K562 (cell line): Measurements from ENCODE around the gene HSF2. TPM values are rescaled to one million over a fixed set of nuclear protein-coding genes. Genes with fewer than 3 reads are reported as not detected.

Experiments
- ATAC-seq: fragments of 200-7000 bp; cut with Tn5 transposase; 3 replicates; pipeline ENCODE4 v1.9.1; 2020; ENCODE audit warnings: moderate library complexity
- BruUV-seq: library from RNA; stranded (reverse); fragments of 400-500 nt; replicated peaks from 2 replicates; lab custom pipeline; 2021; lab: Mats Ljungman, UMichigan
- CTCF ChIA-PET: fragments of 300-600 bp; formaldehyde crosslinking; extraction: SDS; loops from one replicate; lab custom pipeline; 2021; ENCODE audit warnings: low intra/inter-chr PET ratio; lab: Yijun Ruan, JAX
- POLR2A ChIA-PET: fragments of 300-600, 350-650 bp; sonication (Branson Sonifier 250); formaldehyde crosslinking; extraction: SDS; loops from one replicate; lab custom pipeline; 2021; ENCODE audit warnings: antibody characterized with exemption, inconsistent platforms; lab: Yijun Ruan, JAX
- DNase-seq, 4 experiments: peaks; one replicate each; pipeline versions ENCODE4 v3.0.0 to v3.0.0-alpha.2; 2011 to 2018; ENCODE audit warnings: low spot score in 3 of 4, mixed read lengths in 3 of 4; ENCODE audit errors: extremely low read depth in 1 of 4
- FAIRE-seq: peaks from 2 replicates; lab custom pipeline; 2011; peaks lifted over from hg19 to GRCh38; lab: Jason Lieb, UNC
- H2AFZ ChIP-seq: 2 replicates; pipeline ENCODE4 v1.6.0; 2011; ENCODE audit warnings: low read depth, low read length, control low read depth, inconsistent platforms
- H3K27ac ChIP-seq: fragments of 200-600 bp; 3 replicates; pipeline ENCODE4 v1.8.0; 2011; ENCODE audit warnings: low read depth, mild to moderate bottlenecking, control low read depth, inconsistent platforms, low read length, moderate library complexity, mixed read lengths; ENCODE audit errors: extremely low read depth
- H3K27me3 ChIP-seq, 2 experiments: fragments of 300-600 bp in 1 of 2; 2 replicates in 1 of 2; 3 replicates in 1 of 2; pipeline versions ENCODE4 v1.6.0 to v1.8.0; 2011; ENCODE audit warnings: inconsistent platforms in 2 of 2, low read length in 2 of 2, mild to moderate bottlenecking in 1 of 2, mixed read lengths in 1 of 2, moderate library complexity in 1 of 2; ENCODE audit not compliant: control insufficient read depth in 2 of 2, insufficient read depth in 2 of 2
- H3K36me3 ChIP-seq: fragments of 300-600 bp; 3 replicates; pipeline ENCODE4 v1.8.0; 2011; ENCODE audit warnings: mild to moderate bottlenecking, low read length, inconsistent platforms; ENCODE audit not compliant: control insufficient read depth, insufficient read depth
- H3K4me1 ChIP-seq, 2 experiments: fragments of 200-600 bp in 1 of 2; replicated peaks in 1 of 2; 2 replicates in 1 of 2; 3 replicates in 1 of 2; pipeline versions ENCODE4 v1.5.1 to v1.8.0; 2011; ENCODE audit warnings: inconsistent platforms in 2 of 2, low read length in 2 of 2, mild to moderate bottlenecking in 1 of 2, mixed read lengths in 1 of 2, moderate library complexity in 1 of 2; ENCODE audit not compliant: control insufficient read depth in 2 of 2, insufficient read depth in 2 of 2
- H3K4me2 ChIP-seq: 2 replicates; pipeline ENCODE4 v1.6.1; 2011; ENCODE audit warnings: low read length, control low read depth, inconsistent platforms, mixed read lengths; ENCODE audit not compliant: insufficient read depth
- H3K4me3 ChIP-seq: fragments of 200-600 bp; sonication (generic), shearing (Covaris generic); 2 replicates; pipeline ENCODE4 v1.5.1; 2016; ENCODE audit warnings: control low read depth, inconsistent platforms
- H3K79me2 ChIP-seq: fragments of 200-600 bp; 3 replicates; pipeline ENCODE4 v1.8.0; 2011; ENCODE audit warnings: low read length, inconsistent platforms; ENCODE audit not compliant: control insufficient read depth, insufficient read depth
- H3K9ac ChIP-seq, 2 experiments: 2 replicates each; pipeline versions ENCODE4 v1.6.0 to v1.6.1; 2011; ENCODE audit warnings: low read depth in 2 of 2, low read length in 2 of 2, control low read depth in 1 of 2, inconsistent platforms in 1 of 2, mild to moderate bottlenecking in 1 of 2, mixed read lengths in 1 of 2; ENCODE audit not compliant: insufficient read depth in 1 of 2
- H3K9me1 ChIP-seq: one replicate; pipeline ENCODE4 v1.6.0; 2011; ENCODE audit warnings: inconsistent platforms, mild to moderate bottlenecking, low read length, moderate library complexity; ENCODE audit not compliant: control insufficient read depth, insufficient read depth
- H3K9me3 ChIP-seq: replicated peaks from 2 replicates; pipeline ENCODE4 v1.5.1; 2011; ENCODE audit warnings: low read depth, low read length, inconsistent platforms; ENCODE audit not compliant: control insufficient read depth, insufficient read depth
- H4K20me1 ChIP-seq: replicated peaks from 2 replicates; pipeline ENCODE4 v1.6.1; 2011; ENCODE audit warnings: low read length, inconsistent platforms, mixed read lengths; ENCODE audit not compliant: control insufficient read depth, insufficient read depth
- CREB1 ChIP-seq, 2 experiments: sonication (generic) in 1 of 2; formaldehyde crosslinking in 1 of 2; IDR thresholded peaks; 2 replicates each; pipeline versions ENCODE4 v1.6.1 to v1.8.0; 2012 to 2022; ENCODE audit warnings: inconsistent platforms in 1 of 2, mild to moderate bottlenecking in 1 of 2, missing genetic modification reagents in 1 of 2, moderate library complexity in 1 of 2
- NCOA6 ChIP-seq: fragments of 450-650 bp; IDR thresholded peaks from 2 replicates; pipeline ENCODE4 v1.6.1; 2017; ENCODE audit warnings: mild to moderate bottlenecking
- NR2C1 ChIP-seq, 2 experiments: fragments of 450-650 bp; IDR thresholded peaks; 2 replicates each; pipeline ENCODE4 v1.6.1; 2017; ENCODE audit warnings: mild to moderate bottlenecking in 2 of 2, antibody characterized with exemption in 1 of 2, inconsistent platforms in 1 of 2, missing compliant biosample characterization in 1 of 2, missing genetic modification characterization in 1 of 2
- PYGO2 ChIP-seq: fragments of 450-650 bp; IDR thresholded peaks from 2 replicates; pipeline ENCODE4 v1.6.1; 2016; ENCODE audit warnings: mild to moderate bottlenecking, missing genetic modification characterization, moderate library complexity, missing compliant biosample characterization
- SAP30 ChIP-seq: fragments of 200-600 bp; sonication (generic); IDR thresholded peaks from 2 replicates; pipeline ENCODE4 v1.6.1; 2012; ENCODE audit warnings: borderline replicate concordance, low read depth, mild to moderate bottlenecking, moderate library complexity, low read length, control low read depth, inconsistent platforms; ENCODE audit not compliant: insufficient read depth, poor library complexity, severe bottlenecking
- ZNF134 ChIP-seq: fragments of 250-450 bp; sonication (Bioruptor Pico); conservative IDR thresholded peaks from 2 replicates; pipeline ENCODE4 v1.4.0; 2020
- ZNF431 ChIP-seq: sonication (generic); formaldehyde crosslinking; IDR thresholded peaks from 2 replicates; pipeline ENCODE4 v1.8.0; 2022; ENCODE audit warnings: mild to moderate bottlenecking, missing genetic modification reagents
- ZNF518B ChIP-seq: fragments of 250-450 bp; sonication (Bioruptor Pico); IDR thresholded peaks from 2 replicates; pipeline ENCODE4 v1.5.0; 2021; ENCODE audit warnings: mild to moderate bottlenecking, moderate library complexity
- WGBS: fragments of 100-300 bp; shearing (Covaris generic); methylation state at CpG from one replicate; pipeline ENCODE4 v1.1.6; 2016; ENCODE audit warnings: low coverage, mixed read lengths; ENCODE audit not compliant: insufficient coverage; ENCODE audit errors: missing lambda C conversion rate; 5-methylcytosine and 5-hydroxymethylcytosine counted together
- in situ Hi-C: fragments of 300-500 bp; cut with MboI; formaldehyde crosslinking; loops from 4 replicates; pipeline ENCODE4 v1.15.0; 2018; ENCODE audit warnings: inconsistent platforms, mixed read lengths
- intact Hi-C: fragments of 100-400 bp; cut with micrococcal nuclease; formaldehyde crosslinking; loops from 2 replicates; pipeline ENCODE4 v1.14.2; 2022
- polyA plus RNA-seq, 8 experiments: library from polyadenylated mRNA; depleted of rRNA in 4 of 8; stranded (reverse) in 5 of 8; unstranded in 3 of 8; fragments of >200 nt; fragmentation: Nextera tagmentation in 2 of 8; fragmentation: Illumina TruSeq in 1 of 8; extraction: Ambion mirVana in 2 of 8; extraction: Trizol in 1 of 8; gene quantifications; 2 replicates each; pipeline versions ENCODE4 v1.2.1 to v1.2.3, GENCODE V29; 2011 to 2014; ENCODE audit warnings: inconsistent platforms in 1 of 8, missing spikeins in 1 of 8
- total RNA-seq, 7 experiments: library from RNA; depleted of rRNA in 6 of 7; stranded (reverse); fragments of >200 nt in 6 of 7; fragmentation: Illumina TruSeq in 2 of 7; extraction: Trizol in 2 of 7; gene quantifications; 2 replicates each; pipeline versions ENCODE4 v1.2.1 to v1.2.3, GENCODE V29; 2011 to 2021; ENCODE audit warnings: low replicate concordance in 1 of 7

HSF2 gene
- total and polyA plus RNA-seq, 9 of the 15 experiments (the other 6 are each of a cell fraction or from before 2014, with no cell fraction given): 19.1 to 73.1 (median 29.2) TPM

- in situ Hi-C loops (no loop called here), intact Hi-C loops (no loop called here)
- Histone ChIP-seq H3K36me3 (no peaks in the 10 kb centered on the region), H3K27ac (no peak overlapping the region), H3K9ac (no peak overlapping the region), H2AFZ (no peak overlapping the region), H4K20me1 (no peaks in the 10 kb centered on the region), H3K9me3 (no peaks in the 10 kb centered on the region), H3K4me2 (no peak overlapping the region), H3K79me2 (no peaks in the 10 kb centered on the region), H3K4me3 (no peak overlapping the region), H3K9me1 (no peaks in the 10 kb centered on the region), H3K4me1 (no peaks in the 10 kb centered on the region; a peak in 1 of 5 replicates), H3K27me3 (peaks cover 0 to 10% of the 10 kb centered on the region in 2 experiments; a peak in 3 of 5 replicates)
- CTCF ChIA-PET: no interaction called here
- DNase-seq (no peak), FAIRE-seq (no peak), ATAC-seq (no peak)
- POLR2A ChIA-PET: no interaction called here
- WGBS: 8% methylated on average over 11 of the region's 11 CpGs
- BruUV-seq: no TSS peak
- no peak for TF ChIP-seq ZNF431 (CRISPR knock-in tag)
- TF ChIP-seq SAP30: no peak
- no peak for TF ChIP-seq ZNF518B (CRISPR knock-in tag)
- TF ChIP-seq NR2C1 (IDR thresholded peaks at IDR 0.05): no peak
- TF ChIP-seq NR2C1 (tag; IDR thresholded peaks at IDR 0.05): no peak
- no peak for TF ChIP-seq CREB1 (IDR thresholded peaks at IDR 0.05)
- TF ChIP-seq CREB1 (CRISPR knock-in tag; IDR thresholded peaks at IDR 0.05): no peak
- no peak for TF ChIP-seq NCOA6
- TF ChIP-seq PYGO2 (tag): no peak
- TF ChIP-seq ZNF134 (CRISPR knock-in tag): no peak
Observed at GRCh38 chr6:122360809-122361208, 38.6 kb upstream of the HSF2 start.
